Body of pancreas (tissue), 4 donors: ENCODE results near the gene NDUFC2.

ENCODE experiments used
- POLR2A ChIP-seq, 3 donors: fragments of 450-650 bp; IDR thresholded peaks; one replicate each; pipeline ENCODE4 v1.6.1; 2016; ENCODE audit warnings: antibody characterized with exemption in 3 of 3, mild to moderate bottlenecking in 2 of 3
- TF ChIP-seq, protein P1 (sequence below), 7 experiments: fragments of 450-650 bp in 4 of 7; fragments of 200-600 bp in 3 of 7; sonication (generic) in 3 of 7; IDR thresholded peaks; one replicate each; pipeline ENCODE4 v1.5.1; 2016 to 2019; ENCODE audit warnings: antibody characterized with exemption in 7 of 7

- TF ChIP-seq, protein P1, sequence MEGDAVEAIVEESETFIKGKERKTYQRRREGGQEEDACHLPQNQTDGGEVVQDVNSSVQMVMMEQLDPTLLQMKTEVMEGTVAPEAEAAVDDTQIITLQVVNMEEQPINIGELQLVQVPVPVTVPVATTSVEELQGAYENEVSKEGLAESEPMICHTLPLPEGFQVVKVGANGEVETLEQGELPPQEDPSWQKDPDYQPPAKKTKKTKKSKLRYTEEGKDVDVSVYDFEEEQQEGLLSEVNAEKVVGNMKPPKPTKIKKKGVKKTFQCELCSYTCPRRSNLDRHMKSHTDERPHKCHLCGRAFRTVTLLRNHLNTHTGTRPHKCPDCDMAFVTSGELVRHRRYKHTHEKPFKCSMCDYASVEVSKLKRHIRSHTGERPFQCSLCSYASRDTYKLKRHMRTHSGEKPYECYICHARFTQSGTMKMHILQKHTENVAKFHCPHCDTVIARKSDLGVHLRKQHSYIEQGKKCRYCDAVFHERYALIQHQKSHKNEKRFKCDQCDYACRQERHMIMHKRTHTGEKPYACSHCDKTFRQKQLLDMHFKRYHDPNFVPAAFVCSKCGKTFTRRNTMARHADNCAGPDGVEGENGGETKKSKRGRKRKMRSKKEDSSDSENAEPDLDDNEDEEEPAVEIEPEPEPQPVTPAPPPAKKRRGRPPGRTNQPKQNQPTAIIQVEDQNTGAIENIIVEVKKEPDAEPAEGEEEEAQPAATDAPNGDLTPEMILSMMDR (IDR thresholded peaks at IDR 0.05), result no peak
- no peak for TF ChIP-seq POLR2A (IDR thresholded peaks at IDR 0.05)
Measured at GRCh38 chr11:78060533-78060932, 19.1 kb downstream of the NDUFC2 start.
